Liver (tissue), 9 donors: Measurements from ENCODE around the gene RND3. TPM values are rescaled to one million over a fixed set of nuclear protein-coding genes. Genes with fewer than 3 reads are reported as not detected.

Experiments used
- DNase-seq: peaks from one replicate; pipeline ENCODE4 v3.0.0-alpha.2; 2017; ENCODE audit warnings: low spot score
- H3K27ac ChIP-seq, 2 donors: one replicate each; pipeline ENCODE4 v1.7.0; 2013; ENCODE audit warnings: inconsistent platforms in 2 of 2, low read length in 2 of 2, control low read depth in 1 of 2, low read depth in 1 of 2, mild to moderate bottlenecking in 1 of 2
- H3K27me3 ChIP-seq, 4 donors: one replicate each; pipeline versions ENCODE4 v1.6.1 to v1.7.0; 2013; ENCODE audit warnings: low read length in 3 of 4, inconsistent platforms in 1 of 4, mild to moderate bottlenecking in 1 of 4, moderate library complexity in 1 of 4; ENCODE audit not compliant: control insufficient read depth in 4 of 4, insufficient read depth in 4 of 4
- H3K36me3 ChIP-seq, 4 donors: one replicate each; pipeline versions ENCODE4 v1.6.1 to v1.7.0; 2013; ENCODE audit warnings: low read length in 3 of 4, mild to moderate bottlenecking in 3 of 4, low read depth in 1 of 4, moderate library complexity in 1 of 4; ENCODE audit not compliant: control insufficient read depth in 4 of 4, insufficient read depth in 3 of 4
- H3K4me1 ChIP-seq, 4 donors: one replicate each; pipeline versions ENCODE4 v1.6.1 to v1.7.0; 2013; ENCODE audit warnings: low read length in 3 of 4, mild to moderate bottlenecking in 3 of 4, moderate library complexity in 1 of 4; ENCODE audit not compliant: control insufficient read depth in 4 of 4, insufficient read depth in 4 of 4
- H3K4me3 ChIP-seq, 3 donors: one replicate each; pipeline versions ENCODE4 v1.6.1 to v1.7.0; 2013; ENCODE audit warnings: low read length in 3 of 3, control low read depth in 1 of 3, low read depth in 1 of 3, mild to moderate bottlenecking in 1 of 3
- H3K9ac ChIP-seq, 2 donors: one replicate each; pipeline ENCODE4 v1.7.0; 2013; ENCODE audit warnings: low read length in 2 of 2, mild to moderate bottlenecking in 2 of 2, moderate library complexity in 2 of 2, control low read depth in 1 of 2, low read depth in 1 of 2
- H3K9me3 ChIP-seq, 4 donors: one replicate each; pipeline versions ENCODE4 v1.6.1 to v1.7.0; 2013; ENCODE audit warnings: low read length in 3 of 4; ENCODE audit not compliant: control insufficient read depth in 4 of 4
- ATF3 ChIP-seq: IDR thresholded peaks from 2 replicates; pipeline ENCODE4 v1.6.1; 2016; ENCODE audit warnings: antibody characterized with exemption
- EGR1 ChIP-seq, 2 donors: IDR thresholded peaks; 2 replicates each; pipeline ENCODE4 v1.6.1; 2016 to 2018; ENCODE audit warnings: antibody characterized with exemption in 2 of 2, low read depth in 2 of 2
- FOXA1 ChIP-seq: IDR thresholded peaks from 2 replicates; pipeline ENCODE4 v1.6.1; 2016; ENCODE audit warnings: antibody characterized with exemption
- FOXA2 ChIP-seq: IDR thresholded peaks from 2 replicates; pipeline ENCODE4 v1.6.1; 2016; ENCODE audit warnings: antibody characterized with exemption
- GABPA ChIP-seq, 2 donors: IDR thresholded peaks in 1 of 2; conservative IDR thresholded peaks in 1 of 2; 2 replicates each; pipeline ENCODE4 v1.6.1; 2016; ENCODE audit warnings: antibody characterized with exemption in 2 of 2, mild to moderate bottlenecking in 1 of 2, moderate library complexity in 1 of 2
- HNF4A ChIP-seq, 2 donors: conservative IDR thresholded peaks; 2 replicates each; pipeline ENCODE4 v1.6.1; 2016; ENCODE audit warnings: antibody characterized with exemption in 2 of 2, mild to moderate bottlenecking in 2 of 2
- HNF4G ChIP-seq: IDR thresholded peaks from 2 replicates; pipeline ENCODE4 v1.6.1; 2016; ENCODE audit warnings: antibody characterized with exemption
- JUND ChIP-seq, 2 donors: IDR thresholded peaks; 2 replicates each; pipeline ENCODE4 v1.6.1; 2016; ENCODE audit warnings: antibody characterized with exemption in 2 of 2
- MAX ChIP-seq: IDR thresholded peaks from 2 replicates; pipeline ENCODE4 v1.6.1; 2016; ENCODE audit warnings: antibody characterized with exemption
- NR2F2 ChIP-seq: IDR thresholded peaks from 2 replicates; pipeline ENCODE4 v1.6.1; 2016; ENCODE audit warnings: antibody characterized with exemption
- RAD21 ChIP-seq, 2 donors: IDR thresholded peaks; 2 replicates each; pipeline ENCODE4 v1.6.1; 2016; ENCODE audit warnings: antibody characterized with exemption in 2 of 2, mild to moderate bottlenecking in 2 of 2
- RXRA ChIP-seq, 2 donors: IDR thresholded peaks; 2 replicates each; pipeline ENCODE4 v1.6.1; 2017 to 2018; ENCODE audit warnings: antibody characterized with exemption in 2 of 2, mild to moderate bottlenecking in 1 of 2
- SP1 ChIP-seq: IDR thresholded peaks from 2 replicates; pipeline ENCODE4 v1.6.1; 2018; ENCODE audit warnings: antibody characterized with exemption, mild to moderate bottlenecking
- TAF1 ChIP-seq: conservative IDR thresholded peaks from 2 replicates; pipeline ENCODE4 v1.6.1; 2016; ENCODE audit warnings: antibody characterized with exemption, mild to moderate bottlenecking
- ZBTB33 ChIP-seq: IDR thresholded peaks from 2 replicates; pipeline ENCODE4 v1.6.1; 2016; ENCODE audit warnings: antibody characterized with exemption
- WGBS: extraction: QIAGEN DNeasy Blood & Tissue Kit; methylation state at CpG from one replicate; pipeline ENCODE4 v1.1.7; 2013; 5-methylcytosine and 5-hydroxymethylcytosine counted together
- polyA plus RNA-seq, 2 donors: library from polyadenylated mRNA; stranded (reverse) in 1 of 2; unstranded in 1 of 2; fragments of 200-250 nt in 1 of 2; fragments of >200 nt in 1 of 2; fragmentation: Nextera tagmentation in 1 of 2; extraction: Ambion mirVana in 1 of 2; gene quantifications; one replicate each; pipeline versions ENCODE4 v1.2.1 to v1.2.3, GENCODE V29; 2013 to 2015
- total RNA-seq, 2 donors: library from RNA; depleted of rRNA; stranded (reverse); fragments of >200 nt; gene quantifications; one replicate each; pipeline ENCODE4 v1.2.3, GENCODE V29; 2014
- TF ChIP-seq, protein P1 (sequence below): IDR thresholded peaks from 2 replicates; pipeline ENCODE4 v1.6.1; 2016; ENCODE audit warnings: antibody characterized with exemption, mild to moderate bottlenecking
- TF ChIP-seq, protein P2 (sequence below): fragments of 150-350 bp; IDR thresholded peaks from 2 replicates; pipeline ENCODE4 v1.5.1; 2017; ENCODE audit warnings: improper control_type of control experiment, low read depth, low read length; ENCODE audit not compliant: missing input control
- donor health status: healthy.
- donor health status: healthy.
- donor health status: healthy.
- donor health status: healthy.
- donor health status: healthy.

The RND3 gene
- total and polyA plus RNA-seq, 4 donors, result 14.8 to 30.0 (median 21.6) TPM

- DNase-seq, result no peak
- 74% methylated on average over 2 of the region's 2 CpGs for WGBS
- TF ChIP-seq NR2F2, result no peak
- TF ChIP-seq RAD21 (IDR thresholded peaks at IDR 0.05), result no peak
- no peak for TF ChIP-seq HNF4G
- no peak for TF ChIP-seq ATF3
- TF ChIP-seq JUND (IDR thresholded peaks at IDR 0.05), result no peak
- TF ChIP-seq, protein P1, sequence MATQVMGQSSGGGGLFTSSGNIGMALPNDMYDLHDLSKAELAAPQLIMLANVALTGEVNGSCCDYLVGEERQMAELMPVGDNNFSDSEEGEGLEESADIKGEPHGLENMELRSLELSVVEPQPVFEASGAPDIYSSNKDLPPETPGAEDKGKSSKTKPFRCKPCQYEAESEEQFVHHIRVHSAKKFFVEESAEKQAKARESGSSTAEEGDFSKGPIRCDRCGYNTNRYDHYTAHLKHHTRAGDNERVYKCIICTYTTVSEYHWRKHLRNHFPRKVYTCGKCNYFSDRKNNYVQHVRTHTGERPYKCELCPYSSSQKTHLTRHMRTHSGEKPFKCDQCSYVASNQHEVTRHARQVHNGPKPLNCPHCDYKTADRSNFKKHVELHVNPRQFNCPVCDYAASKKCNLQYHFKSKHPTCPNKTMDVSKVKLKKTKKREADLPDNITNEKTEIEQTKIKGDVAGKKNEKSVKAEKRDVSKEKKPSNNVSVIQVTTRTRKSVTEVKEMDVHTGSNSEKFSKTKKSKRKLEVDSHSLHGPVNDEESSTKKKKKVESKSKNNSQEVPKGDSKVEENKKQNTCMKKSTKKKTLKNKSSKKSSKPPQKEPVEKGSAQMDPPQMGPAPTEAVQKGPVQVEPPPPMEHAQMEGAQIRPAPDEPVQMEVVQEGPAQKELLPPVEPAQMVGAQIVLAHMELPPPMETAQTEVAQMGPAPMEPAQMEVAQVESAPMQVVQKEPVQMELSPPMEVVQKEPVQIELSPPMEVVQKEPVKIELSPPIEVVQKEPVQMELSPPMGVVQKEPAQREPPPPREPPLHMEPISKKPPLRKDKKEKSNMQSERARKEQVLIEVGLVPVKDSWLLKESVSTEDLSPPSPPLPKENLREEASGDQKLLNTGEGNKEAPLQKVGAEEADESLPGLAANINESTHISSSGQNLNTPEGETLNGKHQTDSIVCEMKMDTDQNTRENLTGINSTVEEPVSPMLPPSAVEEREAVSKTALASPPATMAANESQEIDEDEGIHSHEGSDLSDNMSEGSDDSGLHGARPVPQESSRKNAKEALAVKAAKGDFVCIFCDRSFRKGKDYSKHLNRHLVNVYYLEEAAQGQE, result no peak
- TF ChIP-seq FOXA1, result no peak
- TF ChIP-seq GABPA (IDR thresholded peaks at IDR 0.05 in 1 of 2, conservative IDR thresholded peaks at IDR 0.05 in 1 of 2), result no peak
- TF ChIP-seq TAF1, result no peak
- TF ChIP-seq SP1, result no peak
- no peak for TF ChIP-seq FOXA2
- no peak for TF ChIP-seq HNF4A (conservative IDR thresholded peaks at IDR 0.05)
- no peak for TF ChIP-seq RXRA (IDR thresholded peaks at IDR 0.05)
- no peak for TF ChIP-seq EGR1 (IDR thresholded peaks at IDR 0.05; ENCODE audit: low read depth in 2 of 2)
- TF ChIP-seq ZBTB33, result no peak
- TF ChIP-seq MAX, result no peak
- TF ChIP-seq, protein P2, sequence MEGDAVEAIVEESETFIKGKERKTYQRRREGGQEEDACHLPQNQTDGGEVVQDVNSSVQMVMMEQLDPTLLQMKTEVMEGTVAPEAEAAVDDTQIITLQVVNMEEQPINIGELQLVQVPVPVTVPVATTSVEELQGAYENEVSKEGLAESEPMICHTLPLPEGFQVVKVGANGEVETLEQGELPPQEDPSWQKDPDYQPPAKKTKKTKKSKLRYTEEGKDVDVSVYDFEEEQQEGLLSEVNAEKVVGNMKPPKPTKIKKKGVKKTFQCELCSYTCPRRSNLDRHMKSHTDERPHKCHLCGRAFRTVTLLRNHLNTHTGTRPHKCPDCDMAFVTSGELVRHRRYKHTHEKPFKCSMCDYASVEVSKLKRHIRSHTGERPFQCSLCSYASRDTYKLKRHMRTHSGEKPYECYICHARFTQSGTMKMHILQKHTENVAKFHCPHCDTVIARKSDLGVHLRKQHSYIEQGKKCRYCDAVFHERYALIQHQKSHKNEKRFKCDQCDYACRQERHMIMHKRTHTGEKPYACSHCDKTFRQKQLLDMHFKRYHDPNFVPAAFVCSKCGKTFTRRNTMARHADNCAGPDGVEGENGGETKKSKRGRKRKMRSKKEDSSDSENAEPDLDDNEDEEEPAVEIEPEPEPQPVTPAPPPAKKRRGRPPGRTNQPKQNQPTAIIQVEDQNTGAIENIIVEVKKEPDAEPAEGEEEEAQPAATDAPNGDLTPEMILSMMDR, result no peak
- H3K36me3 ChIP-seq, result no peaks in the 10 kb centered on the region
- no peaks in the 10 kb centered on the region for H3K27me3 ChIP-seq
- H3K9me3 ChIP-seq, result no peaks in the 10 kb centered on the region
- no peak overlapping the region for H3K4me3 ChIP-seq
- H3K27ac ChIP-seq, result no peak overlapping the region
- no peak overlapping the region for H3K9ac ChIP-seq
- no peaks in the 10 kb centered on the region for H3K4me1 ChIP-seq
These were observed 21.1 kb upstream of the RND3 start for GRCh38 chr2:150508497-150509137.
